Parathyroid adenoma (tissue), 2 donors: Measurements from ENCODE around the gene NOP10.

Experiments used
- H2AFZ ChIP-seq: fragments of 300-600 bp; sonication (generic); one replicate; pipeline ENCODE4 v1.7.0; 2017; ENCODE audit warnings: antibody characterized with exemption, mild to moderate bottlenecking
- H3K27ac ChIP-seq: fragments of 300-600 bp; sonication (generic); one replicate; pipeline ENCODE4 v1.7.0; 2017
- H3K27me3 ChIP-seq: fragments of 300-600 bp; sonication (generic); one replicate; pipeline ENCODE4 v1.7.0; 2017; ENCODE audit warnings: low read length; ENCODE audit not compliant: control insufficient read depth, insufficient read depth
- H3K36me3 ChIP-seq: fragments of 300-600 bp; sonication (generic); one replicate; pipeline ENCODE4 v1.7.0; 2017; ENCODE audit warnings: low read length; ENCODE audit not compliant: control insufficient read depth, insufficient read depth
- H3K4me1 ChIP-seq: fragments of 300-600 bp; sonication (generic); one replicate; pipeline ENCODE4 v1.7.0; 2017; ENCODE audit warnings: control low read depth
- H3K4me2 ChIP-seq: fragments of 300-600 bp; sonication (generic); one replicate; pipeline ENCODE4 v1.7.0; 2017; ENCODE audit warnings: low read length
- H3K4me3 ChIP-seq: fragments of 300-600 bp; sonication (generic); one replicate; pipeline ENCODE4 v1.7.0; 2017; ENCODE audit warnings: low read depth, low read length
- H3K79me2 ChIP-seq: fragments of 300-600 bp; sonication (generic); one replicate; pipeline ENCODE4 v1.7.0; 2017; ENCODE audit warnings: control low read depth
- H3K9ac ChIP-seq: fragments of 300-600 bp; sonication (generic); one replicate; pipeline ENCODE4 v1.7.0; 2017; ENCODE audit warnings: mild to moderate bottlenecking
- H3K9me3 ChIP-seq: fragments of 300-600 bp; sonication (generic); one replicate; pipeline ENCODE4 v1.7.0; 2017; ENCODE audit warnings: low read length; ENCODE audit not compliant: control insufficient read depth
- TF ChIP-seq, protein P1 (sequence below): fragments of 300-600 bp; sonication (generic); IDR thresholded peaks from one replicate; pipeline ENCODE4 v1.7.0; 2017; ENCODE audit warnings: antibody characterized with exemption, mild to moderate bottlenecking
- donor health status: primary hyperparathyroidism.

The NOP10 gene

DNA sequence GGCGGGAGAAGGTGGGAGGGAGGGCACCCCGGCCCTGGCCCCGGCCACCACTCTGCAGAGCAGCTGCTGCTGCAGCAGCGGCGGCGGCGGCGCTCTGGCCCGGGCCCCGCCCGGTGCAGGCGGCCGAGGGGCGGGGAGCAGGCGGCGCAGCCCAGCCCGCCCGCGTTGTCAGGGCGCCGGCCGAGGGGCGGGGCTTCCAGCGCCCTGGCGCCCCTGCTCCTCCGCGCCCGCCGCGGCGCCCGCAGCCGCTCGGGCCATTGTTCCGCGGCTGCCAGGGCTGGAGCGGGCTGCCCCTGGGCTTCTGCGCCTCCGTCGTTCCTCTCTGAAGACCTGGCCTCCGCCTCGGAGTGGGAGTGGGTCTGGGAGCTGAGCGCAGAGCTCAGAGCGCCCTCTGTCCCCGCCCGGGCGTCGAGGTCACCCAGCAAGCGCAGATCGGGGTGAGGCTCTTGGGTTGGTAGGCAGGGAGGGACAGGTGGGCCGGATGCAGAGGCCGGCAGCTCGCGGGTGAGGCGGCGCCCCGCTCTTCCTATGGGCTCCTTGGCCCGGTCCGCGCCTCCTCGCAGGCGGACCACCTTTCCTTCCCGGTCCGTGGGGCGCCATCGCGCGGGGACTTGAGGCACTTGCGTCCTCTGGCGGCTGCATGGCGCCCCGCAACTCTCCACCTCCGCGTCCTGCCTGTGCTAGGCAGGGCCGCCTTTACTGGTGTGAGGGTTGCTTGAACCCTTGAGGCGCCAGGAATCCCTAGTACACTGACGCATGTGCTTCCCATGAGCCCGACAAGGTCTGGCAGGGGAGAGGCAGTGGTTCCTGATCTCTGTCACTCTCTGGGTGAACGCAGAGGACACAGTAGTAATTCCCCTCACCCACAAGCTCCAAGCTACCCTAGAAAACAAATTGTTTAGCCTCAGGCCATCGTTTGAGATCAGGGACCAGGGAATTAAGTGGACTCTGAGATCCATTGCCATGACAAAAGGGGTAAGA is 24.5 kb upstream of the NOP10 start, which contains the start of gene LPCAT4:
Gene LPCAT4 (minus strand): TSS at position 96 of the 981 bp plus-strand sequence. CDS start 96 bp downstream, outside the sequence.
- Histone ChIP-seq H3K27me3 (no peaks in the 10 kb centered on the region), H3K4me2 (peak within 1 kb of the TSS; percentile 97)
- TF ChIP-seq, protein P1, sequence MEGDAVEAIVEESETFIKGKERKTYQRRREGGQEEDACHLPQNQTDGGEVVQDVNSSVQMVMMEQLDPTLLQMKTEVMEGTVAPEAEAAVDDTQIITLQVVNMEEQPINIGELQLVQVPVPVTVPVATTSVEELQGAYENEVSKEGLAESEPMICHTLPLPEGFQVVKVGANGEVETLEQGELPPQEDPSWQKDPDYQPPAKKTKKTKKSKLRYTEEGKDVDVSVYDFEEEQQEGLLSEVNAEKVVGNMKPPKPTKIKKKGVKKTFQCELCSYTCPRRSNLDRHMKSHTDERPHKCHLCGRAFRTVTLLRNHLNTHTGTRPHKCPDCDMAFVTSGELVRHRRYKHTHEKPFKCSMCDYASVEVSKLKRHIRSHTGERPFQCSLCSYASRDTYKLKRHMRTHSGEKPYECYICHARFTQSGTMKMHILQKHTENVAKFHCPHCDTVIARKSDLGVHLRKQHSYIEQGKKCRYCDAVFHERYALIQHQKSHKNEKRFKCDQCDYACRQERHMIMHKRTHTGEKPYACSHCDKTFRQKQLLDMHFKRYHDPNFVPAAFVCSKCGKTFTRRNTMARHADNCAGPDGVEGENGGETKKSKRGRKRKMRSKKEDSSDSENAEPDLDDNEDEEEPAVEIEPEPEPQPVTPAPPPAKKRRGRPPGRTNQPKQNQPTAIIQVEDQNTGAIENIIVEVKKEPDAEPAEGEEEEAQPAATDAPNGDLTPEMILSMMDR = peak; percentile 87

DNA sequence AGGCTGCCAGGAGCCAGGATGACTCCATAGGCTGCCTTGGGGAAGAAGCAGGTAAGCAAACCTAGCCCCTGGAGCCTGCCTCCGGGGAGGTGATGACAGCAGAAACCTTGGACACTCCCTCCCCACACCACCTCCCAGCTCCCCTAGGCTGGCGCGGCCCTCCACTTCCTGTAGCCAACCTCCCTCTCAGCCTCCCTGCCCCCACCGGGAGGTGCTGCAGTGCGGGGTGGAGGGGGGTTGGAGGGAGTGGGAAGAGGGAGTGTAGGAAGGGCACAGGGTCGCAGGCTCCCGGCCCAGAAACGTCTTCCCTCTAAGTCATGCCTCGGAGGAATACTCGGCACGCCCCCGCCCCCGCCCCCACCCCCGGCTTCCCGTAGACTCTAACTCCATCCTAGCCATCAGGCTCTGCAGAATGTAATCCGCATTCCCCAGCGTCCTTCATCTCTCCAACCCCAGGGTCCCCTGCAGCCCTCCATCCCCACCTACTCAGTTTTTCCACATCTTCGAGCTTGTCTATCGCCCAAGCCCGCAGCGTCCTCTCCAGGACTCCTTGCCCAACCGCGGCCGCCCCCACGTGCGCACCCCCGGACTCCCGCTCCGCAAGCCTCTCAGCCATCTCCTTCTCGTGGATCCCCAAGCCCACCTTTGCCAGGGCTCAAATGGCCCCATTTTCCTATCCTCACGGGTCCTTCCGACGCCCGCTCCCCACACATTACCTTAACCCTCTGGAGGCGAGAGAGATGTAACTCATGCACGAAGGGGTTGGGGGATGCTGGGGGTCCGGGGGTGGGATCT is 23.5 kb upstream of the NOP10 start:
- H3K4me3 ChIP-seq = peak overlapping the region; percentile 68
- H3K9ac ChIP-seq = no peak overlapping the region
- H2AFZ ChIP-seq = peak overlapping the region; percentile 70
- no peaks in the 10 kb centered on the region for H3K4me1 ChIP-seq
- no peaks in the 10 kb centered on the region for H3K36me3 ChIP-seq
- peak overlapping the region; percentile 24 for H3K27ac ChIP-seq
- no peaks in the 10 kb centered on the region for H3K27me3 ChIP-seq
- no peaks in the 10 kb centered on the region for H3K9me3 ChIP-seq
- TF ChIP-seq, protein P1 = no peak
- peak overlapping the region; percentile 71 for H3K4me2 ChIP-seq
- H3K79me2 ChIP-seq = no peaks in the 10 kb centered on the region

More for the DNA sequence above, 24.5 kb upstream of the NOP10 start, which contains the start of gene LPCAT4:
- no peaks in the 10 kb centered on the region for H3K79me2 ChIP-seq
- H3K9me3 ChIP-seq = no peaks in the 10 kb centered on the region
- H3K36me3 ChIP-seq = no peaks in the 10 kb centered on the region
- H3K4me3 ChIP-seq = peak within 1 kb of the TSS; percentile 86
- peak within 1 kb of the TSS; percentile 87 for H3K27ac ChIP-seq
- peak within 1 kb of the TSS; percentile 81 for H2AFZ ChIP-seq
- peak within 1 kb of the TSS; percentile 5 for H3K9ac ChIP-seq
- H3K4me1 ChIP-seq = no peaks in the 10 kb centered on the region

DNA sequence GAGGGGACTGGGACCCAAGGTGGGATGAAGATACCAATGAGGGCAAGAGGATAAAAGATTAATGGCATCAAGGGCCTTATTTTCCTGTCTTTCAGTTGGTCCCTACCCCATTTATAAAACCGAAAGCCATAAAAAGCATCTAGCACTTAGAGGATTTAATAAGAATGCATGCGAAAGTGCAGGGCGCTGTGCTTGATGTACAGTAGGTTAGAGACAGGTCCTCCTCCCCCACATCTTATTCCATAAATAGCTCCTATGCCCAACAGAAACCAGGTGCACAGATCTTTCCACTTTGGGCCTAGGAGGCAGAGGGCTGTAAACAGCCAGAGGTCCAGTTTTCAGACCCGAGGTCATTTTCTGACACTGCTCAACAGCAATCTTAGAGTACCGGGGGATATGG is 22.9 kb upstream of the NOP10 start:
- no peaks in the 10 kb centered on the region for H3K4me1 ChIP-seq
- H3K4me3 ChIP-seq = peak overlapping the region; percentile 68
- no peaks in the 10 kb centered on the region for H3K79me2 ChIP-seq
- H3K36me3 ChIP-seq = no peaks in the 10 kb centered on the region
- TF ChIP-seq, protein P1 = no peak
- H3K9ac ChIP-seq = no peak overlapping the region
- H3K27me3 ChIP-seq = no peaks in the 10 kb centered on the region
- H3K9me3 ChIP-seq = no peaks in the 10 kb centered on the region
- H3K27ac ChIP-seq = peak overlapping the region; percentile 24
- H3K4me2 ChIP-seq = peak overlapping the region; percentile 71
- H2AFZ ChIP-seq = peak overlapping the region; percentile 70

DNA sequence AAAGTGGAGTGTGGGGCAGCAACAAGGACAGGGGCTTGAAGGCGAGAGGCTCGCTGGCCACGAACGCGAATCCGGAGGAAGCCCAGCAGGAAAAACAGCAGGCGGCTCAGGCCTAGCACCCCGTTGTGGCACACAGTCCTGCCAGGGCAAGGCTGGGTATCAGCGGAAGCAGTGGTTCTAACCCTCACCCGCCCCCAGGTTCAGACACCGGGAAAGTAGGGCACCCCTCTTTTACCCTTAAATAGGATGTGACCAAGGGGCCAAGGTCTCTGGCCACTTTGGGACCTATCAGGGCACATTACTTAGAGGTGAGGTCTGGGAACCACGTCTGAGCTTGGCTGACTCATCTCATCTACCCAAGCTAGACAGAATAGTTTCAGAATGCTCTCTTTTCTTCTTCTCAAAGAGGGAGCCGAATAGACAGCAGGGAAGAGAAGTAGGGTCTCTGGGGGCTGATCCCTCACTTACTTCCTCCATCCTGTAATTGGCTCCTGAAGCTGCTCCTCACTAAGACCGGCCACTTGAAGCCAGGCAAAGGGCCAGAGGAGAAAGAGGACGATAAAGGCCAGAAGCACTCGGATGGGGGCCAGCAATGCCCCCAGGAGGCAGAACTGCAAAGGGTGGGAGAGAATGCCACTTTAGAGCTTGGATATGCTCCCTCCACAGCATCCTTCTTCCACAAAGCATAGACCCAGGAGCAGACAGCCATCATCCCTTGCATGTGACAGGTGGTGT is 22.3 kb upstream of the NOP10 start:
- H3K4me2 ChIP-seq = no peak overlapping the region
- H3K4me3 ChIP-seq = no peak overlapping the region
- TF ChIP-seq, protein P1 = no peak
- H3K27ac ChIP-seq = no peak overlapping the region
- no peaks in the 10 kb centered on the region for H3K36me3 ChIP-seq
- no peaks in the 10 kb centered on the region for H3K9me3 ChIP-seq
- no peak overlapping the region for H2AFZ ChIP-seq
- no peak overlapping the region for H3K9ac ChIP-seq
- H3K4me1 ChIP-seq = no peaks in the 10 kb centered on the region
- no peaks in the 10 kb centered on the region for H3K27me3 ChIP-seq
- H3K79me2 ChIP-seq = no peaks in the 10 kb centered on the region
